HepG2 (cell line): ENCODE results near the gene FANCD2OS. TPM values are rescaled to one million over a fixed set of nuclear protein-coding genes. Genes with fewer than 3 reads are reported as not detected.
A peak's percentile ranks its signal among the peaks of the same experiment; 100 is the strongest.

Source experiments
- ATAC-seq: fragments of 200-7000 bp; cut with Tn5 transposase; 3 replicates; pipeline ENCODE4 v1.9.1; 2020; ENCODE audit warnings: mild to moderate bottlenecking, moderate library complexity
- BruUV-seq: library from RNA; stranded (reverse); fragments of 400-500 nt; replicated peaks from 2 replicates; lab custom pipeline; 2021; lab: Mats Ljungman, UMichigan
- CTCF ChIA-PET: fragments of 300-600 bp; formaldehyde crosslinking; extraction: SDS; loops from one replicate; lab custom pipeline; 2021; ENCODE audit warnings: low total read pairs, inconsistent platforms, low intra/inter-chr PET ratio; lab: Yijun Ruan, JAX
- POLR2A ChIA-PET: fragments of 350-600 bp; sonication (Branson Sonifier 250); formaldehyde crosslinking; loops from one replicate; lab custom pipeline; 2020; ENCODE audit warnings: antibody characterized with exemption, inconsistent platforms; lab: Yijun Ruan, JAX
- DNase-seq: peaks from one replicate; pipeline ENCODE4 v3.0.0-alpha.2; 2015; ENCODE audit warnings: low spot score
- FAIRE-seq: peaks from 3 replicates; lab custom pipeline; 2011; peaks lifted over from hg19 to GRCh38; lab: Jason Lieb, UNC
- H2AFZ ChIP-seq: one replicate; pipeline ENCODE4 v1.6.1; 2011; ENCODE audit warnings: low read length, inconsistent platforms
- H3K27ac ChIP-seq: fragments of 300-600 bp; 3 replicates; pipeline ENCODE4 v1.8.0; 2011; ENCODE audit warnings: mixed run types, mild to moderate bottlenecking, mixed read lengths, low read length, inconsistent platforms; ENCODE audit not compliant: insufficient read depth; ENCODE audit errors: extremely low read length
- H3K27me3 ChIP-seq, 2 experiments: fragments of 200-600 bp in 1 of 2; 2 replicates in 1 of 2; 3 replicates in 1 of 2; pipeline versions ENCODE4 v1.6.0 to v1.8.0; 2011; ENCODE audit warnings: low read length in 2 of 2, mild to moderate bottlenecking in 2 of 2, moderate library complexity in 2 of 2, inconsistent platforms in 1 of 2; ENCODE audit not compliant: insufficient read depth in 2 of 2, control insufficient read depth in 1 of 2
- H3K36me3 ChIP-seq, 2 experiments: fragments of 200-600 bp in 1 of 2; replicated peaks in 1 of 2; 2 replicates in 1 of 2; 3 replicates in 1 of 2; pipeline versions ENCODE4 v1.5.1 to v1.8.0; 2011; ENCODE audit warnings: low read length in 2 of 2, inconsistent platforms in 1 of 2; ENCODE audit not compliant: insufficient read depth in 2 of 2, control insufficient read depth in 1 of 2
- H3K4me1 ChIP-seq: 2 replicates; pipeline ENCODE4 v1.5.1; 2012; ENCODE audit warnings: low read length, inconsistent platforms; ENCODE audit not compliant: insufficient read depth
- H3K4me2 ChIP-seq: 2 replicates; pipeline ENCODE4 v1.6.0; 2011; ENCODE audit warnings: low read depth, low read length, inconsistent platforms
- H3K4me3 ChIP-seq, 3 experiments: fragments of 200-600 bp in 1 of 3; sonication (generic), shearing (Covaris generic) in 1 of 3; replicated peaks in 1 of 3; 2 replicates each; pipeline ENCODE4 v1.5.1; 2011 to 2016; ENCODE audit warnings: low read length in 3 of 3, inconsistent platforms in 2 of 3, low read depth in 2 of 3, mild to moderate bottlenecking in 2 of 3, control low read depth in 1 of 3, mixed read lengths in 1 of 3; ENCODE audit not compliant: insufficient read depth in 1 of 3
- H3K79me2 ChIP-seq: one replicate; pipeline ENCODE4 v1.6.1; 2011; ENCODE audit warnings: low read length, inconsistent platforms; ENCODE audit not compliant: insufficient read depth
- H3K9ac ChIP-seq: 2 replicates; pipeline ENCODE4 v1.6.0; 2011; ENCODE audit warnings: mild to moderate bottlenecking, low read depth, low read length, inconsistent platforms; ENCODE audit not compliant: insufficient read depth
- H3K9me3 ChIP-seq: 2 replicates; pipeline ENCODE4 v1.5.1; 2012; ENCODE audit warnings: mild to moderate bottlenecking, low read length
- H4K20me1 ChIP-seq: 2 replicates; pipeline ENCODE4 v1.6.0; 2011; ENCODE audit warnings: inconsistent platforms, mild to moderate bottlenecking, low read length, moderate library complexity; ENCODE audit not compliant: insufficient read depth
- FIP1L1 ChIP-seq: fragments of 200-400 bp; formaldehyde crosslinking; IDR thresholded peaks from 2 replicates; pipeline ENCODE4 v1.6.1; 2018; ENCODE audit warnings: low read depth, mild to moderate bottlenecking, low read length, moderate library complexity, borderline replicate concordance; ENCODE audit not compliant: insufficient read depth
- GMEB2 ChIP-seq: IDR thresholded peaks from 2 replicates; pipeline ENCODE4 v1.6.1; 2016; ENCODE audit warnings: missing biosample characterization, missing genetic modification reagents, low read depth
- KLF13 ChIP-seq: sonication (generic); formaldehyde crosslinking; IDR thresholded peaks from 2 replicates; pipeline ENCODE4 v1.4.0; 2020; ENCODE audit warnings: mild to moderate bottlenecking, missing genetic modification reagents
- MXD4 ChIP-seq: IDR thresholded peaks from 2 replicates; pipeline ENCODE4 v1.6.1; 2016; ENCODE audit warnings: mild to moderate bottlenecking, missing biosample characterization, missing genetic modification reagents
- NCOA5 ChIP-seq: sonication (generic); formaldehyde crosslinking; IDR thresholded peaks from 2 replicates; pipeline ENCODE4 v1.4.0; 2020; ENCODE audit warnings: missing genetic modification reagents
- PHB2 ChIP-seq: fragments of 450-650 bp; IDR thresholded peaks from 2 replicates; pipeline ENCODE4 v1.6.1; 2018; ENCODE audit not compliant: partially characterized antibody
- POLR2G ChIP-seq: fragments of 200-400 bp; formaldehyde crosslinking; IDR thresholded peaks from 2 replicates; pipeline ENCODE4 v1.6.1; 2018; ENCODE audit warnings: mild to moderate bottlenecking, low read depth, low read length, moderate library complexity
- RFX1 ChIP-seq: fragments of 450-650 bp; IDR thresholded peaks from 2 replicates; pipeline ENCODE4 v1.6.1; 2017
- RFXAP ChIP-seq: sonication (generic); formaldehyde crosslinking; IDR thresholded peaks from 2 replicates; pipeline ENCODE4 v1.4.0; 2020; ENCODE audit warnings: missing genetic modification reagents, borderline replicate concordance
- SETDB1 ChIP-seq: sonication (generic); formaldehyde crosslinking; IDR thresholded peaks from 2 replicates; pipeline ENCODE4 v1.5.1; 2020; ENCODE audit warnings: missing genetic modification reagents, mild to moderate bottlenecking, borderline replicate concordance
- SMAD9 ChIP-seq: sonication (generic); formaldehyde crosslinking; IDR thresholded peaks from 2 replicates; pipeline ENCODE4 v1.5.1; 2020; ENCODE audit warnings: mild to moderate bottlenecking, missing genetic modification reagents
- TAF15 ChIP-seq: fragments of 200-400 bp; formaldehyde crosslinking; IDR thresholded peaks from one replicate; pipeline ENCODE4 v1.6.1; 2018; ENCODE audit warnings: mild to moderate bottlenecking, low read depth, low read length; ENCODE audit not compliant: poor library complexity, severe bottlenecking
- THAP7 ChIP-seq: sonication (generic); formaldehyde crosslinking; IDR thresholded peaks from 2 replicates; pipeline ENCODE4 v1.8.1; 2023; ENCODE audit warnings: mild to moderate bottlenecking, missing genetic modification reagents
- ZNF12 ChIP-seq: sonication (generic); formaldehyde crosslinking; IDR thresholded peaks from 2 replicates; pipeline ENCODE4 v1.5.0; 2020; ENCODE audit warnings: missing genetic modification reagents
- ZNF335 ChIP-seq: sonication (generic); formaldehyde crosslinking; IDR thresholded peaks from 2 replicates; pipeline ENCODE4 v1.4.0; 2020; ENCODE audit warnings: missing genetic modification reagents
- ZNF496 ChIP-seq: sonication (generic); formaldehyde crosslinking; IDR thresholded peaks from 2 replicates; pipeline ENCODE4 v1.8.1; 2023; ENCODE audit warnings: mild to moderate bottlenecking, moderate library complexity, missing genetic modification reagents; ENCODE audit not compliant: insufficient replicate concordance
- ZNF550 ChIP-seq: sonication (generic); formaldehyde crosslinking; IDR thresholded peaks from 2 replicates; pipeline ENCODE4 v1.4.0; 2020; ENCODE audit warnings: mild to moderate bottlenecking, missing genetic modification reagents, borderline replicate concordance
- ZNF615 ChIP-seq: sonication (generic); formaldehyde crosslinking; IDR thresholded peaks from 2 replicates; pipeline ENCODE4 v1.5.0; 2020; ENCODE audit warnings: mild to moderate bottlenecking, missing genetic modification reagents, borderline replicate concordance
- ZNF644 ChIP-seq: IDR thresholded peaks from 2 replicates; pipeline ENCODE4 v1.6.1; 2016; ENCODE audit warnings: low read depth
- ZNF7 ChIP-seq: IDR thresholded peaks from 2 replicates; pipeline ENCODE4 v1.6.1; 2016; ENCODE audit warnings: missing biosample characterization, missing genetic modification reagents
- ZSCAN22 ChIP-seq: sonication (generic); formaldehyde crosslinking; IDR thresholded peaks from 2 replicates; pipeline ENCODE4 v1.4.0; 2020; ENCODE audit warnings: mild to moderate bottlenecking, missing genetic modification reagents
- WGBS: methylation state at CpG from one replicate; pipeline ENCODE4 v1.1.6; 2017; ENCODE audit warnings: low lambda C conversion rate; 5-methylcytosine and 5-hydroxymethylcytosine counted together
- in situ Hi-C: cut with HindIII; loops from 2 replicates; pipeline ENCODE4 v1.10.0; 2017; ENCODE audit warnings: low pct_unique_long_range_greater_than_20kb; ENCODE audit not compliant: extremely low pct_ligation_motif_present
- intact Hi-C: fragments of 100-400 bp; cut with micrococcal nuclease; formaldehyde crosslinking; loops from one replicate; pipeline ENCODE4 v1.10.0; 2022; ENCODE audit not compliant: unreplicated experiment
- polyA plus RNA-seq, 8 experiments: library from polyadenylated mRNA; depleted of rRNA in 3 of 8; stranded (reverse) in 7 of 8; unstranded in 1 of 8; fragments of >200 nt; fragmentation: Illumina TruSeq in 4 of 8; extraction: Trizol in 4 of 8; gene quantifications; 2 replicates each; pipeline versions ENCODE4 v1.2.1 to v1.2.3, GENCODE V29; 2011 to 2016; ENCODE audit warnings: low read depth in 4 of 8, missing spikeins in 1 of 8, mixed read lengths in 1 of 8; ENCODE audit not compliant: insufficient read depth in 1 of 8
- total RNA-seq, 5 experiments: library from RNA; depleted of rRNA; stranded (reverse); fragments of >200 nt; fragmentation: Illumina TruSeq; extraction: Trizol; gene quantifications; 2 replicates each; pipeline ENCODE4 v1.2.3, GENCODE V29; 2016; ENCODE audit warnings: low read depth in 1 of 5

The FANCD2OS gene
- total and polyA plus RNA-seq, 2 of the 13 experiments (the other 11 are each of a cell fraction or from before 2014, with no cell fraction given) = not detected

- no peak for TF ChIP-seq FIP1L1
- TF ChIP-seq ZSCAN22 = no peak
- TF ChIP-seq NCOA5 (CRISPR knock-in tag) = no peak
- TF ChIP-seq KLF13 (CRISPR knock-in tag) = no peak
- peak; percentile 76; the same call in 1 of the 2 replicates for TF ChIP-seq MXD4 (CRISPR knock-in tag)
- TF ChIP-seq ZNF644 = no peak
Observed at GRCh38 chr3:10115326-10116137, 7.5 kb upstream of the FANCD2OS start, which contains the start of gene BRK1 (continued).

GRCh38 chr3:10106919-10107318 lies 1.1 kb downstream of the FANCD2OS start:
- Histone ChIP-seq H3K9ac (no peak overlapping the region), H3K79me2 (no peaks in the 10 kb centered on the region), H3K4me1 (peaks cover 10% of the 10 kb centered on the region), H3K4me3 (no peak overlapping the region), H3K9me3 (no peaks in the 10 kb centered on the region), H3K36me3 (no peaks in the 10 kb centered on the region), H3K4me2 (no peak overlapping the region), H4K20me1 (no peaks in the 10 kb centered on the region)
- in situ Hi-C loops = no loop called here
- WGBS = 69% methylated on average over 2 of the region's 2 CpGs
- ATAC-seq = no peak
- intact Hi-C loops = no loop called here
- CTCF ChIA-PET = no interaction called here
- TF ChIP-seq THAP7 (CRISPR knock-in tag) (no peak), RFXAP (no peak), RFX1 (no peak), PHB2 (no peak), SMAD9 (CRISPR knock-in tag) (no peak), ZNF496 (CRISPR knock-in tag) (no peak), ZNF12 (CRISPR knock-in tag) (no peak), ZNF615 (no peak), POLR2G (no peak), ZNF550 (CRISPR knock-in tag) (no peak), ZNF7 (CRISPR knock-in tag) (no peak), TAF15 (no peak), GMEB2 (CRISPR knock-in tag) (no peak), SETDB1 (CRISPR knock-in tag) (no peak), ZNF335 (CRISPR knock-in tag) (no peak)
- TF ChIP-seq, all 625 proteins: peak for 0
- POLR2A ChIA-PET = no interaction called here
- H2AFZ ChIP-seq = no peak overlapping the region
- FAIRE-seq = no peak
- H3K27ac ChIP-seq = no peak overlapping the region
- DNase-seq = no peak
- BruUV-seq = no TSS peak
- H3K27me3 ChIP-seq = no peaks in the 10 kb centered on the region
